Ureter (tissue), 1 donor: Measurements from ENCODE around the gene FRMD4B. TPM values are rescaled to one million over a fixed set of nuclear protein-coding genes. Genes with fewer than 3 reads are reported as not detected.
"Not testable (repeated sequence)": the region's sequence is repeated elsewhere in the genome, so short reads cannot be mapped to it uniquely, and the experiment has no call there.

ENCODE experiments used
- DNase-seq: peaks from one replicate; pipeline ENCODE4 v3.0.0-alpha.2; 2020; ENCODE audit warnings: low spot score
- total RNA-seq: library from RNA; stranded (reverse); gene quantifications from one replicate; pipeline ENCODE4 v1.2.4, GENCODE V29; 2023
- donor health status: DM: yes; HTN: yes; CAD: no.

FRMD4B gene
- total RNA-seq, 1 donor from 2014 or later = 28.6 TPM

GRCh38 chr3:69283913-69284611 lies 101.8 kb downstream of the FRMD4B start:
- no peak for DNase-seq

- no peak for DNase-seq
Measured at GRCh38 chr3:69283496-69283895, 102.4 kb downstream of the FRMD4B start.

- DNase-seq = no peak
Measured at GRCh38 chr3:69282181-69282580, 103.7 kb downstream of the FRMD4B start.

- not testable (repeated sequence) for DNase-seq
Measured at GRCh38 chr3:69277403-69277802, 108.5 kb downstream of the FRMD4B start.

GRCh38 chr3:69276884-69277283 lies 109.0 kb downstream of the FRMD4B start:
- DNase-seq = no peak

GRCh38 chr3:69276191-69276590 lies 109.7 kb downstream of the FRMD4B start:
- not testable (repeated sequence) for DNase-seq

GRCh38 chr3:69273896-69274295 lies 112.0 kb downstream of the FRMD4B start:
- no peak for DNase-seq

- DNase-seq = no peak
Measured at GRCh38 chr3:69272556-69272955, 113.3 kb downstream of the FRMD4B start.

GRCh38 chr3:69271098-69271497 lies 114.8 kb downstream of the FRMD4B start:
- no peak for DNase-seq

- no peak for DNase-seq
Measured at GRCh38 chr3:69266585-69266984, 119.3 kb downstream of the FRMD4B start.

GRCh38 chr3:69266071-69266470 lies 119.8 kb downstream of the FRMD4B start:
- DNase-seq = not testable (repeated sequence)

- DNase-seq = not testable (repeated sequence)
Measured at GRCh38 chr3:69260843-69261405, 125.0 kb downstream of the FRMD4B start.

- DNase-seq = no peak
Measured at GRCh38 chr3:69260216-69260787, 125.6 kb downstream of the FRMD4B start.

GRCh38 chr3:69259125-69259524 lies 126.8 kb downstream of the FRMD4B start:
- no peak for DNase-seq

- DNase-seq = no peak
Measured at GRCh38 chr3:69255928-69256327, 130.0 kb downstream of the FRMD4B start.

- DNase-seq = no peak
Measured at GRCh38 chr3:69254351-69254750, 131.5 kb downstream of the FRMD4B start.

GRCh38 chr3:69252631-69253030 lies 133.3 kb downstream of the FRMD4B start:
- no peak for DNase-seq

- no peak for DNase-seq
Measured at GRCh38 chr3:69252141-69252540, 133.7 kb downstream of the FRMD4B start.

- no peak for DNase-seq
Measured at GRCh38 chr3:69251078-69251805, 134.6 kb downstream of the FRMD4B start.

- no peak for DNase-seq
Measured at GRCh38 chr3:69250014-69250413, 135.9 kb downstream of the FRMD4B start.

GRCh38 chr3:69249001-69249400 lies 136.9 kb downstream of the FRMD4B start:
- DNase-seq = no peak

- no peak for DNase-seq
Measured at GRCh38 chr3:69248436-69248835, 137.5 kb downstream of the FRMD4B start.

- DNase-seq = no peak
Measured at GRCh38 chr3:69246612-69247011, 139.3 kb downstream of the FRMD4B start.
